Measurements from ENCODE around the gene HEPN1. TPM values are rescaled to one million over a fixed set of nuclear protein-coding genes. Genes with fewer than 3 reads are reported as not detected.

HEPN1 gene
- polyA plus RNA-seq, 1 donor from 2014 or later: not detected

DNA sequence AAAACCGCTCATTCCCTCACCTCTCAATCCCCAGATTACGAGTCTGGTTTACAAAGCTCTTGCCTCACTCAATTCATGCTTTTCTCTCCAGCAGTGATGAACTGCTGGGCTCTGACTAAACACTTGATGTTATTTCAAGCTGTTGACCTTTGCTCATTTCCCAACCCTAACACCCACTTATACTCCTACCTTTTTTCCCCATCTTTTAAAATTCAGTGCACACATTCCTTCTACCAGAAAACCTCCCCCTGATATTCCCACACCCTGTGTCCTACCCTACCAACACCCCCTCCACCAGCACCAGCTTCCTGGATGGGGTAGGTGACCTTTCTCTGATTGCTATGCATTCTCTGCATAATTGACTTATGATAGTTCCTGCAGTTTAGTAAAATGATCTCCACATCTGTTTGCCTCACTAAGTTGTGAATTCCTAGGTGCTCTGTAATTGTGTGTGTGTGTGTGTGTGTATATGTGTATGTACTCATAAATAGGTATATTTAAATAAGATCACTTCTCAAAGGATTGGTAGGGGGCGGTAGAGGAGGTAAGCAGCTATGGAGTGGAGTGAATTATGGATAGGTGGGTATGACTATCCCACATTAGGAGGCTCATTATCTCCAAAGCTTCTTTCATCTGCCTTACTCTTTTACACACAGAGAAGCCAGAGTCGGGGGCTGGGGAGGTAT, 16.0 kb downstream of the HEPN1 start:
- H4K20me1 ChIP-seq (ENCODE audit: insufficient read depth): no peaks in the 10 kb centered on the region
- H2AFZ ChIP-seq (ENCODE audit: low read depth, low read length): no peak overlapping the region
- H3K9me2 ChIP-seq (ENCODE audit: insufficient read depth, low read length): no peaks in the 10 kb centered on the region
- TF ChIP-seq TAF1 (IDR thresholded peaks at IDR 0.05; ENCODE audit: low read depth) (no peak), SMC3 (conservative IDR thresholded peaks at IDR 0.05; ENCODE audit: poor library complexity) (no peak), RAD21 (conservative IDR thresholded peaks at IDR 0.05) (no peak), MXI1 (conservative IDR thresholded peaks at IDR 0.05; ENCODE audit: poor library complexity, severe bottlenecking) (no peak), POLR2AphosphoS5 (IDR thresholded peaks at IDR 0.05) (no peak)
- TF ChIP-seq, protein P1, sequence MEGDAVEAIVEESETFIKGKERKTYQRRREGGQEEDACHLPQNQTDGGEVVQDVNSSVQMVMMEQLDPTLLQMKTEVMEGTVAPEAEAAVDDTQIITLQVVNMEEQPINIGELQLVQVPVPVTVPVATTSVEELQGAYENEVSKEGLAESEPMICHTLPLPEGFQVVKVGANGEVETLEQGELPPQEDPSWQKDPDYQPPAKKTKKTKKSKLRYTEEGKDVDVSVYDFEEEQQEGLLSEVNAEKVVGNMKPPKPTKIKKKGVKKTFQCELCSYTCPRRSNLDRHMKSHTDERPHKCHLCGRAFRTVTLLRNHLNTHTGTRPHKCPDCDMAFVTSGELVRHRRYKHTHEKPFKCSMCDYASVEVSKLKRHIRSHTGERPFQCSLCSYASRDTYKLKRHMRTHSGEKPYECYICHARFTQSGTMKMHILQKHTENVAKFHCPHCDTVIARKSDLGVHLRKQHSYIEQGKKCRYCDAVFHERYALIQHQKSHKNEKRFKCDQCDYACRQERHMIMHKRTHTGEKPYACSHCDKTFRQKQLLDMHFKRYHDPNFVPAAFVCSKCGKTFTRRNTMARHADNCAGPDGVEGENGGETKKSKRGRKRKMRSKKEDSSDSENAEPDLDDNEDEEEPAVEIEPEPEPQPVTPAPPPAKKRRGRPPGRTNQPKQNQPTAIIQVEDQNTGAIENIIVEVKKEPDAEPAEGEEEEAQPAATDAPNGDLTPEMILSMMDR (IDR thresholded peaks at IDR 0.05; ENCODE audit: poor library complexity, severe bottlenecking): no peak
- TF ChIP-seq, protein P2, sequence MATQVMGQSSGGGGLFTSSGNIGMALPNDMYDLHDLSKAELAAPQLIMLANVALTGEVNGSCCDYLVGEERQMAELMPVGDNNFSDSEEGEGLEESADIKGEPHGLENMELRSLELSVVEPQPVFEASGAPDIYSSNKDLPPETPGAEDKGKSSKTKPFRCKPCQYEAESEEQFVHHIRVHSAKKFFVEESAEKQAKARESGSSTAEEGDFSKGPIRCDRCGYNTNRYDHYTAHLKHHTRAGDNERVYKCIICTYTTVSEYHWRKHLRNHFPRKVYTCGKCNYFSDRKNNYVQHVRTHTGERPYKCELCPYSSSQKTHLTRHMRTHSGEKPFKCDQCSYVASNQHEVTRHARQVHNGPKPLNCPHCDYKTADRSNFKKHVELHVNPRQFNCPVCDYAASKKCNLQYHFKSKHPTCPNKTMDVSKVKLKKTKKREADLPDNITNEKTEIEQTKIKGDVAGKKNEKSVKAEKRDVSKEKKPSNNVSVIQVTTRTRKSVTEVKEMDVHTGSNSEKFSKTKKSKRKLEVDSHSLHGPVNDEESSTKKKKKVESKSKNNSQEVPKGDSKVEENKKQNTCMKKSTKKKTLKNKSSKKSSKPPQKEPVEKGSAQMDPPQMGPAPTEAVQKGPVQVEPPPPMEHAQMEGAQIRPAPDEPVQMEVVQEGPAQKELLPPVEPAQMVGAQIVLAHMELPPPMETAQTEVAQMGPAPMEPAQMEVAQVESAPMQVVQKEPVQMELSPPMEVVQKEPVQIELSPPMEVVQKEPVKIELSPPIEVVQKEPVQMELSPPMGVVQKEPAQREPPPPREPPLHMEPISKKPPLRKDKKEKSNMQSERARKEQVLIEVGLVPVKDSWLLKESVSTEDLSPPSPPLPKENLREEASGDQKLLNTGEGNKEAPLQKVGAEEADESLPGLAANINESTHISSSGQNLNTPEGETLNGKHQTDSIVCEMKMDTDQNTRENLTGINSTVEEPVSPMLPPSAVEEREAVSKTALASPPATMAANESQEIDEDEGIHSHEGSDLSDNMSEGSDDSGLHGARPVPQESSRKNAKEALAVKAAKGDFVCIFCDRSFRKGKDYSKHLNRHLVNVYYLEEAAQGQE (IDR thresholded peaks at IDR 0.05; ENCODE audit: borderline replicate concordance): no peak
- no peaks in the 10 kb centered on the region for H3K36me3 ChIP-seq (ENCODE audit: insufficient read depth, low read length)
- no peak overlapping the region for H3K4me3 ChIP-seq (ENCODE audit: low read length)
- no peak overlapping the region for H3K27ac ChIP-seq (ENCODE audit: low read length)
- no peaks in the 10 kb centered on the region for H3K27me3 ChIP-seq (ENCODE audit: insufficient read depth, low read depth, low read length)
- no peaks in the 10 kb centered on the region for H3K9me3 ChIP-seq (ENCODE audit: low read length)
- no peaks in the 10 kb centered on the region for H3K79me2 ChIP-seq (replicated peaks; ENCODE audit: insufficient read depth, low read length)
- H3K4me2 ChIP-seq (ENCODE audit: low read length): no peak overlapping the region
- H3K9ac ChIP-seq (ENCODE audit: low read length): no peak overlapping the region
- no peaks in the 10 kb centered on the region for H3F3A ChIP-seq (ENCODE audit: insufficient read depth, low read length, poor library complexity, severe bottlenecking)

DNA sequence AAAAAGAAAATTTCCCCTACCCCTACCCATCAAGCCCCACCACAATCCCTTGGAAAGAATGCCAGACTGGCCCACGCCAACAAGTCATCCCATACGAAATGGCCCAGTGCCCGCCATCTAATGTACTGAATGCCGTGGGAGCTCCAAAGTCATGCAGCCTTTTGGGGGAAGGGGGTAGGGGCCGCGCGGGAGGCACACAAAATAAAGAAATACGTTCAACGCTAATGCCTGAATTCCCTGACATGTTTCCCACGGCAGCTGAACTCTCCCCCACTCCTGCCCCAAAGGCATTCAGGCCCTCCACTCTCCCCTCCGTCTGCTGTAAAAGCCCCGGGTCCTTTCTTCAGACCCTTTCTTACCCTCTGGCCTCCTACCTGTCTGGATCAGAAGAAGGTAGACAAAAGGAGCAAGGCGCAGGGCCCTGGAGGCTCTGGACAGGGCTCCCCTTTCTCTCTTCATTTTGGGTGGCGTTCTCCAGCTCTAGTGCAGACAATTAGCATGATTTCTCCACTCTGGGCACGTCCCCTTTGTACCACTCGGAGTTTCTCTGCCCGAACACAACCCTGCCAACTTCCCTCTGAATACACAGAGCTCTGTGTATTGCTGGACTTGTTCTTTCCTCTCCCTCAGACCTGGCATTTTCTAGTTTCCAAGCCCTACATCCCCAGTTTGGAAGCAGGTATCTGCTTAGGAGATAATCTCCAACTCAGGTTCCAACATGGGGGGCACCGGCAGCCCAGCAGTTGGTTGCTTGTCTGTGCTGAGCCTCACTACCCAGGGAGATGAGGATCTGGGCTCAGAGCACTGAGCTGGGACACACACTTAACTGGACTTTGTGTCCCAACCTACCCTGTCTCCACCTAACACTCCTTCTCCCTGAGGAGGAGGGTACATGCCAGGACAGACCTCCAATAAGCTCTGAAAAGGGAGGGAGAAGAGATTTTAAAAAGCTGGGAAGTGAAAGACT, 16.8 kb downstream of the HEPN1 start, which contains the start of gene HEPACAM:
Gene HEPACAM (minus strand): TSS at position 500 of the 967 bp plus-strand sequence. CDS start 41 bp downstream, at position 459.
- Histone ChIP-seq H3K27ac (ENCODE audit: low read length) (no peak within 1 kb of the TSS), H3K9me2 (ENCODE audit: insufficient read depth, low read length) (no peaks in the 10 kb centered on the region), H3K27me3 (ENCODE audit: insufficient read depth, low read depth, low read length) (no peaks in the 10 kb centered on the region), H3K9ac (ENCODE audit: low read length) (no peak within 1 kb of the TSS), H3F3A (ENCODE audit: insufficient read depth, low read length, poor library complexity, severe bottlenecking) (no peaks in the 10 kb centered on the region), H3K4me2 (ENCODE audit: low read length) (no peak within 1 kb of the TSS), H3K79me2 (replicated peaks; ENCODE audit: insufficient read depth, low read length) (no peaks in the 10 kb centered on the region), H3K36me3 (ENCODE audit: insufficient read depth, low read length) (no peaks in the 10 kb centered on the region), H3K4me3 (ENCODE audit: low read length) (no peak within 1 kb of the TSS), H2AFZ (ENCODE audit: low read depth, low read length) (no peak within 1 kb of the TSS), H3K9me3 (ENCODE audit: low read length) (no peaks in the 10 kb centered on the region), H4K20me1 (ENCODE audit: insufficient read depth) (no peaks in the 10 kb centered on the region)
- TF ChIP-seq TAF1 (IDR thresholded peaks at IDR 0.05; ENCODE audit: low read depth) (no peak), EP300 (conservative IDR thresholded peaks at IDR 0.05; ENCODE audit: poor library complexity, severe bottlenecking) (no peak), MXI1 (conservative IDR thresholded peaks at IDR 0.05; ENCODE audit: poor library complexity, severe bottlenecking) (no peak)
- TF ChIP-seq, protein P2 (IDR thresholded peaks at IDR 0.05; ENCODE audit: borderline replicate concordance): no peak
- TF ChIP-seq, protein P1 (IDR thresholded peaks at IDR 0.05; ENCODE audit: poor library complexity, severe bottlenecking): no peak
